GM06990 (cell line): Measurements from ENCODE around the gene PLCB3.
A peak's percentile ranks its signal among the peaks of the same experiment; 100 is the strongest.

ENCODE experiments used
- DNase-seq: peaks from one replicate; pipeline ENCODE4 v3.0.0-alpha.2; 2011; ENCODE audit not compliant: insufficient read length; ENCODE audit errors: extremely low read depth
- H3K27me3 ChIP-seq: replicated peaks from 2 replicates; pipeline ENCODE4 v1.6.0; 2011; ENCODE audit warnings: low read length; ENCODE audit not compliant: control insufficient read depth, insufficient read depth
- H3K36me3 ChIP-seq: 2 replicates; pipeline ENCODE4 v1.5.1; 2011; ENCODE audit warnings: low read length; ENCODE audit not compliant: control insufficient read depth, insufficient read depth
- H3K4me3 ChIP-seq: replicated peaks from 2 replicates; pipeline ENCODE4 v1.5.1; 2011; ENCODE audit warnings: low read depth, mild to moderate bottlenecking, control low read depth, low read length
- TF ChIP-seq, protein P1 (sequence below): IDR thresholded peaks from 2 replicates; pipeline ENCODE4 v1.5.1; 2011; ENCODE audit warnings: low read length, control low read depth, mild to moderate bottlenecking, inconsistent platforms; ENCODE audit not compliant: insufficient read depth, poor library complexity, severe bottlenecking

PLCB3 gene

GRCh38 chr11:64232182-64232966, 19.0 kb upstream of the PLCB3 start:
- no peak for DNase-seq
- TF ChIP-seq, protein P1, sequence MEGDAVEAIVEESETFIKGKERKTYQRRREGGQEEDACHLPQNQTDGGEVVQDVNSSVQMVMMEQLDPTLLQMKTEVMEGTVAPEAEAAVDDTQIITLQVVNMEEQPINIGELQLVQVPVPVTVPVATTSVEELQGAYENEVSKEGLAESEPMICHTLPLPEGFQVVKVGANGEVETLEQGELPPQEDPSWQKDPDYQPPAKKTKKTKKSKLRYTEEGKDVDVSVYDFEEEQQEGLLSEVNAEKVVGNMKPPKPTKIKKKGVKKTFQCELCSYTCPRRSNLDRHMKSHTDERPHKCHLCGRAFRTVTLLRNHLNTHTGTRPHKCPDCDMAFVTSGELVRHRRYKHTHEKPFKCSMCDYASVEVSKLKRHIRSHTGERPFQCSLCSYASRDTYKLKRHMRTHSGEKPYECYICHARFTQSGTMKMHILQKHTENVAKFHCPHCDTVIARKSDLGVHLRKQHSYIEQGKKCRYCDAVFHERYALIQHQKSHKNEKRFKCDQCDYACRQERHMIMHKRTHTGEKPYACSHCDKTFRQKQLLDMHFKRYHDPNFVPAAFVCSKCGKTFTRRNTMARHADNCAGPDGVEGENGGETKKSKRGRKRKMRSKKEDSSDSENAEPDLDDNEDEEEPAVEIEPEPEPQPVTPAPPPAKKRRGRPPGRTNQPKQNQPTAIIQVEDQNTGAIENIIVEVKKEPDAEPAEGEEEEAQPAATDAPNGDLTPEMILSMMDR, result no peak

GRCh38 chr11:64232967-64233315, 18.4 kb upstream of the PLCB3 start:
- DNase-seq, result no peak
- TF ChIP-seq, protein P1, result no peak
- Histone ChIP-seq H3K36me3 (no peaks in the 10 kb centered on the region; the same call in none of the 2 replicates), H3K27me3 (no peaks in the 10 kb centered on the region), H3K4me3 (no peak overlapping the region)

More at GRCh38 chr11:64232182-64232966, 19.0 kb upstream of the PLCB3 start:
- Histone ChIP-seq H3K36me3 (no peaks in the 10 kb centered on the region; the same call in none of the 2 replicates), H3K27me3 (no peaks in the 10 kb centered on the region), H3K4me3 (no peak overlapping the region)

DNA sequence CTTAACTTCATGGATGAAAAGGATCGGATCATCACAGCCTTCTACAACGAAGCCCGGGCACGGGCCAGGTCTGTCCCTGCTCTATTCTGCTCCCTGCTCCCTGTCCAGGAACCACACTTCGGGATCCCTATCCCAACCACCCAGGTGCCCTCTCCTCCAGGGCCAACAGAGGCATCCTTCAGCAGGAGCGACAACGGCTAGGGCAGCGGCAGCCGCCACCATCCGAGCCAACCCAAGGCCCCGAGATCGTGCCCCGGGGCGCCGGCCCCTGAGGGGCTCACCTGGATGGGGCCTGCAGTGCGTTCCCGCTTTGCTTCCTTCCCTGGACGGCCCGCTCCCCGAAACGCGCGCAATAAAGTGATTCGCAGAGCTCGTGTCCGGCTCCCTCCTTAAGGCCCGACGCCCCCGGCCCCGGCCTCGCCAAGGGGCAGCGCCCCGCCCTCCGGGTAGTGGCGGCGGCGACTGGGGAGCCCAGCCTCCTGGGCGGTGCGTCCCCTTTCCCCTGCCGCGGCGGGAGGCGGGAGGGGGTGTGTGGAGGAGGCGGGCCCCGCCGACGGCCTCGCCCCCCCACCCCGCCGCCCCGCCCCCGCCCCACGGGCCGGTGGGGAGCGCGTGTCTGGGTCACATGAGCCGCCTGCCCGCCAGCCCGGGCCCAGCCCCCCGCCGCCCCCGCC, 17.3 kb upstream of the PLCB3 start, which contains the start of gene VEGFB:
VEGFB (plus strand) TSS at position 672 of the 674 bp plus-strand sequence. CDS start 250 bp downstream, outside the sequence.
- DNase-seq, result peak; percentile 68

DNA sequence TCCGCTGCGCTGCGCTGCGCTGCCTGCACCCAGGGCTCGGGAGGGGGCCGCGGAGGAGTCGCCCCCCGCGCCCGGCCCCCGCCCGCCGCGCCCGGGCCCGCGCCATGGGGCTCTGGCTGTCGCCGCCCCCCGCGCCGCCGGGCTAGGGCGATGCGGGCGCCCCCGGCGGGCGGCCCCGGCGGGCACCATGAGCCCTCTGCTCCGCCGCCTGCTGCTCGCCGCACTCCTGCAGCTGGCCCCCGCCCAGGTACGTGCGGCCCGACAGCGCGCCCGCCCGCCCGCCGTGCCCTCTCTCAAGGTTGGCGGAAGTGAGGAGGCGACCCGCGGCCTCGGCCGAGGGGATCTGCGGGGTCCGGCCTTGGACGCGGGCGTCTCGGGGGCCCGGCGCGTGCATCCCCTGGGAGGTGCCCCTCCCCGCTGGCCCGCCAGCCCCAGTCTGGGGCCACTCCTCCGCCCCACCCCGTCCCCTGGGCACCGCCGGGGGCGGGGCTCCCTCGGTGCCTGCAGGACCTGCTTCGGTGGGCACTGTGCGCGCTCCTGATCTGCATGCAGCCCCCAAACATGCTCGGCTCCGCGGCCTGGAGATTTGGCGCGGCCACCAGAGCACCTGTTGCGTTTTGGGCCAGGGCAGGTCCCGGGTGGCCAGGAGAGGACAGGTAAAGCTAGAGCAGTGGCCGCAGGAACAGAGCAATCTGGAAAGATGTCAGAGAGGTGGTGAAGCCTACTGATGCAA, 16.5 kb upstream of the PLCB3 start:
- TF ChIP-seq, protein P1, result no peak
- Histone ChIP-seq H3K27me3 (no peaks in the 10 kb centered on the region), H3K36me3 (peaks cover 1% of the 10 kb centered on the region), H3K4me3 (peak overlapping the region; percentile 72)
- DNase-seq, result peak; percentile 63

More for the DNA sequence above, 17.3 kb upstream of the PLCB3 start, which contains the start of gene VEGFB:
- H3K36me3 ChIP-seq, result peaks cover under 1% of the 10 kb centered on the region
- H3K4me3 ChIP-seq, result peak within 1 kb of the TSS; percentile 72
- TF ChIP-seq, protein P1, result no peak
- no peaks in the 10 kb centered on the region for H3K27me3 ChIP-seq

GRCh38 chr11:64235437-64236161, 15.7 kb upstream of the PLCB3 start:
- peak overlapping the region; percentile 72 for H3K4me3 ChIP-seq
- no peak for DNase-seq
- TF ChIP-seq, protein P1, result no peak

More at GRCh38 chr11:64235437-64236161, 15.7 kb upstream of the PLCB3 start:
- Histone ChIP-seq H3K27me3 (no peaks in the 10 kb centered on the region), H3K36me3 (peaks cover 1% of the 10 kb centered on the region)
